AML-193 (cell line): ENCODE measurements around the gene TSACC.
"Not testable (repeated sequence)": the region's sequence is repeated elsewhere in the genome, so short reads cannot be mapped to it uniquely, and the experiment has no call there.

Experiments
- DNase-seq, 2 experiments: peaks; one replicate each; lab custom pipeline; 2025; lab: John Stamatoyannopoulos, UW

TSACC gene

DNA sequence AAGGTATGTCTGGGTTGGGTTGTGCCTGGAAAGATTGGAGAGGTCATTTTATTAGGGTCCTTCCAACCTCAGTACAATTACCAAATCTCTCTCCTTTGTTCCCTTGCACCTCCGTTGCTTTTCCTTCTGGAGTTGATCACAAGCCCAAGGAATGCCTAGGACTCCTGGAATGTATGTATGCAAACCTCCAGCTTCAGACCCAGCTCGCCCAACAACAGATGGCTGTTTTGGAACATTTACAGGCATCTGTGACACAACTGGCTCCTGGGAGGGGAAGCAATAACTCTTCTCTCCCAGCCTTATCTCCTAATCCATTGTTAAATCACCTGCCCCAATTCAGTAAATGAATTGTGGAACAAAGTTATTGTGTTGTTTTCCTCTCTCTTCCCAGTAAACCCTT is 8.3 kb downstream of the TSACC start:
- DNase-seq, result no peak

DNA sequence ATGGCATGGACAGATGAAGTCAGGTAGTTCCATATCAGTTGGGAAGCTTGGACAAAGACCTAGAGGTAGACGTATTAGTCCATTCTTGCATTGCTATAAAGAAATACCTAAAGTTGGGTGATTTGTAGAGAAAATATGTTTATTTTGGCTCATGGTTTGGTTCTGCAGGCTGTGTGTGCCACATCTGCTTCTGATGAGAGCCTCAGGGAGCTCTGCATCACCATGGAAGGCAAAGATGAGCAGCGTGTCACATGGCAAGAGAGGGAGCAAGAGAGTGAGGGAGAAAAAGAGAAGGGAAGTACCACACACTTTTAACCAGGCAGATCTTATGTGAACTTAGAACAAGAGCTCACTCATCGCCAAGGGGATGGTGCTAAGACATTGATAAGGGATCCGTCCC is 9.0 kb downstream of the TSACC start:
- no peak for DNase-seq

DNA sequence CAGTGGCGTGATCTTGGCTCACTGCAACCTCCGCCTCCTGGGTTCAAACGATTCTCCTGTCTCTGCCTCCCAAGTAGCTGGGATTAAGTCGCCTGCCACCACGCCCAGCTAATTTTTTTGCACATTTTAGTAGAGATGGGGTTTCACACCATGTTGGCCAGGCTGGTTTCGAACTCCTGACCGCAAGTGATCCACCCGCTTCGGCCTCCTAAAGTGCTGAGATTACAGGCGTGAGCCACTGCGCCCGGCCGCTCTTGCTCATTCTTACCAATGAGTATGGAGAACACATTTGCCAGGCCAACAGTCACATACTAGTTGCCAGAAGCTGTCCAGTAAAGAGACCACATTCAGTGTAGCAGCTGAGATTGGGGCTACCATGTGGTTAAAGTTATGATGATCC is 14.2 kb downstream of the TSACC start:
- not testable (repeated sequence) for DNase-seq

- DNase-seq, result no peak
Observed at GRCh38 chr1:156356262-156356874, 18.0 kb downstream of the TSACC start.

GRCh38 chr1:156356875-156357534 is 18.7 kb downstream of the TSACC start:
- no peak for DNase-seq

GRCh38 chr1:156357977-156358376 is 19.7 kb downstream of the TSACC start:
- no peak for DNase-seq

- DNase-seq, result no peak
Observed at GRCh38 chr1:156358641-156359040, 20.3 kb downstream of the TSACC start.

- DNase-seq, result no peak
Observed at GRCh38 chr1:156359249-156359648, 20.9 kb downstream of the TSACC start.

- DNase-seq, result peak in 1 of 2 experiments; percentile 16
Observed at GRCh38 chr1:156359973-156360372, 21.6 kb downstream of the TSACC start.

DNA sequence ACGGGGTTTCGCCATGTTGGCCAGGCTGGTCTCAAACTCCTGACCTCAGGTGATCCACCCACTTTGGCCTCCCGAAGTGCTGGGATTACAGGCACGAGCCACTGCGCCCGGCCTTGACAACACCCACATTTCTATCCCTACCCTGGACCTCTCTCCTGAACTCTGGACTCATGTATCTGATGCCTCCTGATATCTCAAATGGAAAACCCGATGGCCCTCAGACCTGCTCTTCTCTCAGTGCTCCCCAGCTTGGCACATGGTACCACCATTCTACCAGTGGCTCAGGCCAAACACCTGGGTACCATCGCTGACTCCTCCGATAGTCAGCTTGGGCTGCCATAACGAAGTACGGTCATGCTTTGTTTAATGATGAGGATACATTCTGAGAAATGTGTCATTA is 22.2 kb downstream of the TSACC start:
- DNase-seq, result no peak

DNA sequence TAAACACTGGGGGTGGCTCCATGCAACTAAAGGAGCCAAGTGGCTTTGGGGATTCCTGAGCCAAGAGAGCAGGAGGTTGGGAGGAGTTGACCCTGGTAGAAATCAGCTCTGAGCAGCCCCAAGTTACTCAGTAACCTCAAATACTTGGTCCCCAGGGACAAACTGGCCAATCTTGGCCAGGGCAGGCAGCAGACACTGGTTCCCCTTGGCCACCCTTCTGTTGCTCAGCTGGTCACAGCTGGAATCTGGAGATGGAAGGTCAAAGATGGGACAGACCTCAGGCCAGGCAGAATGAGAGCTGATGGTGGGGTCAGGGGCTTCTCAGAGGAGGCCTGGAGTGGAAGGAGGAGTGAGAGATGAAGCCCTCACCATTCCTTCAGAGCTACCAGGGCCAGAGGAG is 27.4 kb downstream of the TSACC start:
- DNase-seq, result no peak

- DNase-seq, result no peak
Observed at GRCh38 chr1:156366378-156367166, 28.2 kb downstream of the TSACC start.

GRCh38 chr1:156367383-156368156 is 29.2 kb downstream of the TSACC start:
- DNase-seq, result no peak

DNA sequence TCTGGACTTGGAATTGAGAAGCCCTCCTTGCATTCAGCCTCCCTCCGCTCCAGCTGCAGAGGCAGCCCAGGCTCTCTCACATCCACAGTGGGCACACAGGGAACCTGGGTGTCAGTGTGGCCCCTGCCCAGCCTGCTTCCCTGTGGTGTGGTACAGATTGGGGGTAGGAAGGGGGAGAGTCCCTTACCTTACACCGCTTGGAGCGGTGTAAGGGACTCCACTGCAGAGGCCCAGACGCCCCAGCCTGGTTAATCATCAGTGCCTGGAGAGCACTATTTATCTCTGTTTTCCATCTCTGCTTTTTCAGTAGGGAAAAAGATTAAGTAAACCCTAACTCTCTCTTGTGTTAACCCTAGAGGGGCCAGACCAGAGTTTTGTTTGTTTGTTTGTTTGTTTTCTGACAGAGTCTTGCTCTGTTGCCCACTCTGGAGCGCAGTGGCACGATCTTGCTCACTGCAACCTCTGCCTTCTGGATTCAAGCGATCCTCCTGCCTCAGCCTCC is 29.9 kb downstream of the TSACC start:
- DNase-seq, result no peak

GRCh38 chr1:156368889-156369684 is 30.8 kb downstream of the TSACC start, which contains the start of gene RHBG:
RHBG (plus strand) TSS chr1:156369211; CDS start chr1:156369250, 39 bp downstream.
- DNase-seq, result no peak

DNA sequence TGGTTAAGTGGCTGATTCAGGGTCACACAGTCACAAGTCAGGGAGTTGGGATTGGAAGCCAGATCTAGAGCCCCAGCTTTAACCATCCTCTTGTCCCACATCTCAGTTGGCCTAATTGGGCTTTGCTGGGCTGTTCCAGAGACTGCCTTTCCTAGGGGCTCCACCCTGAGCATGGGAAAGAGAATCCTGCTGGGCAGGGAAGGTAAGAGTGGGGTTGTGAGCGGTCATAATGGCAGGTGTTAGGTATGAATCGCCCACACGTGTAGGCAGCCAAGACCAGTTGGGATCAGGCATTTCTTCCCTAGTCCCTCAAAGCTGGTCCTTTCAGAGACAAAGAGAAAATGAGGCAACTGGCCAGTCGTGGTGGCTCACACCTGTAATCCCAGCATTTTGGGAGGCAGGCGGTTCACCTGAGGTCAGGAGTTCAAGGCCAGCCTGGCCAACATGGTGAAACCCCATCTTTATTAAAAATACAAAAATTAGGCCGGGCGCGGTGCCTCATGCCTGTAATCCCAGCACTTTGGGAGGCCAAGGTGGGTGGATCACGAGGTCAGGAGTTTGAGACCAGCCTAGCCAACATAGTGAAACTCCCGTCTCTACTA is 31.5 kb downstream of the TSACC start:
- DNase-seq, result not testable (repeated sequence)

DNA sequence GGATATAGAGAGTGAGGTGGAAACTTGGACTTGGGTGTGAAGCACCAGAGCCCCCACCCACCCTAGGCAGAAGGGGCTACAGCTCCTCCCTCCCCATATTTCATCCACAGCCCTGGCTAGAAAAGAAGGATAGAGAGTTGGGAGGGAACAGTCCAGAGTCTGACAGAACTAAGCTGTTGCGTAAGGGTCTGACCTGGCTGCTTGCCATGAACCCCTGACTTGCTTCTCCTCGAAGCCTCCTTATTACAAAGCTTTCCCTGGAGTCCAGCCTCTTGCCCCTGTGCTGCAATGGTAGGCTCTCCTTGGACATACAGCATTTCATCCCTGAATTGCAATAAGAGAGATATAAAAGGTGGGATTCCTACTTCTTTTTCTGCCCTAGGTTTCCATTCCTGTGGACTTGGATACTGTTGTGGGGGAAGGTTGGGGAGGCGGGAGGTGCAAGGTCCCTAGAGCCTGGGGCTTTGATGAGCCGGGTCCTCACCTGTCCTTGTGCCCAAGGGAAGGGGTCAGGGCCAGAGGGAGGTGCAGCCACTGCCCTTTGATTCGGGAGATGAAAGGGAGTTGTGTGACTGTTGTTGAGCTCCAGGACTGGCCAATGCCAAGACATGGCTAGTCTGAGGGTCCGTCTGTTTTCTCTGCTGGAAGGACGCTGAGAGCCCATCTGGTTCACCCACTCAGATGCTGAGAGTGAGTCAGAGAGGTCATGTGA is 33.4 kb downstream of the TSACC start:
- peak; percentile 75 to 79 for DNase-seq

- DNase-seq, result no peak
Observed at GRCh38 chr1:156372265-156372586, 33.9 kb downstream of the TSACC start.

DNA sequence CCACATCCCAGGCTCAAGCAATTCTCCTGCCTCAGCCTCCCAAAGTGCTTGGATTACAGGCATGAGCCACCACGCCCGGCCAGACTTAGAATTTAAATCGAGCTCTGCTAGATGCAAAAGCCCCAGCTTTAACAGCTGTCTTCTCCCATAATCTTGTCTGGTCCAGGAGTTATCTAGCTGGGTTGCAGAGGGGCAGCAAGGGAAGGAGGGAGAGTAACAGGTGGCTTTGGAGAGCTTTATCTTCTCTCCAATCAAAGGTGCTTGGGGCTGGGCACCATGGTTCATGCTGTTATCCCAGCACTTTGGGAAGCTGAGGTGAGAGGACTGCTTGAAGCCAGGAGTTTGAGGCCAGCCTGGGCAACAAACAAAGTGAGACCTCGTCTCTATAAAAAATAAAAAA is 34.5 kb downstream of the TSACC start:
- no peak for DNase-seq

DNA sequence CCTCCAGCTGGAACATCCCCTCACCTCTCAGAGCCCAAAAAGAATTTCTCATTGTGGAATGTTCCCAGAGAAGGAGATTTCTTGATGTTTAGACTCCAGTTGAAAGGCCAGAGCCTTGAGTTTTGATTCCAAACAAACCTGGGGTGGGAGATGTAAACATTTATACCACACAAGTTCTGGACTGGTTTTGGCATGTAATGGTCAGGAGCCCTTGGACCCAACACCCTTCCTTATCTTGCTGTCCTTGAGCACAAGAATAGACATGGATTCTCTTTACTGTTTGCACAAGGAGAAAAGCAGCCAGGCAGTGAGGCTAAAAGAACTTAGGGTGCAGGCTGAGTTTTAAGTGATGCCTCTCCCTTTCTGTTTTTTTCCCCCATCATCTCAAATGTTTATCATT is 35.2 kb downstream of the TSACC start:
- DNase-seq, result no peak
